ENCODE data around the gene DEDD2.
A peak's percentile ranks its signal among the peaks of the same experiment; 100 is the strongest.

DEDD2 gene

GRCh38 chr19:42248270-42249148 is 31.0 kb upstream of the DEDD2 start:
- DNase-seq, result no peak

- DNase-seq, result no peak
These were observed 30.2 kb upstream of the DEDD2 start for GRCh38 chr19:42247640-42248199.

GRCh38 chr19:42246922-42247639 is 29.6 kb upstream of the DEDD2 start:
- DNase-seq, result no peak

GRCh38 chr19:42246143-42246921 is 28.9 kb upstream of the DEDD2 start:
- DNase-seq, result peak; percentile 45

- DNase-seq, result no peak
These were observed 27.8 kb upstream of the DEDD2 start for GRCh38 chr19:42245231-42245630.

GRCh38 chr19:42244347-42245220 is 27.1 kb upstream of the DEDD2 start:
- DNase-seq, result peak; percentile 94

GRCh38 chr19:42242512-42243409 is 25.3 kb upstream of the DEDD2 start, which contains the start of gene GSK3A:
TSS of gene GSK3A (minus strand) at chr19:42242602. CDS start at chr19:42242465, 137 bp downstream.
- peak; percentile 99 for DNase-seq

GRCh38 chr19:42242069-42242511 is 24.6 kb upstream of the DEDD2 start:
- no peak for DNase-seq

- DNase-seq, result no peak
These were observed 23.8 kb upstream of the DEDD2 start for GRCh38 chr19:42241279-42241678.

GRCh38 chr19:42239544-42240220 is 22.2 kb upstream of the DEDD2 start:
- no peak for DNase-seq

- no peak for DNase-seq
These were observed 17.7 kb upstream of the DEDD2 start for GRCh38 chr19:42235181-42235580.

- no peak for DNase-seq
These were observed 16.9 kb upstream of the DEDD2 start for GRCh38 chr19:42234364-42234763.

- DNase-seq, result no peak
These were observed 16.3 kb upstream of the DEDD2 start for GRCh38 chr19:42233678-42234292.

GRCh38 chr19:42233106-42233505 is 15.6 kb upstream of the DEDD2 start:
- DNase-seq, result no peak

GRCh38 chr19:42232435-42232834 is 15.0 kb upstream of the DEDD2 start:
- DNase-seq, result no peak

GRCh38 chr19:42230571-42230970 is 13.1 kb upstream of the DEDD2 start:
- no peak for DNase-seq

- no peak for DNase-seq
These were observed 12.4 kb upstream of the DEDD2 start for GRCh38 chr19:42229855-42230351.

- no peak for DNase-seq
These were observed 11.9 kb upstream of the DEDD2 start for GRCh38 chr19:42229301-42229854.

- no peak for DNase-seq
These were observed 11.2 kb upstream of the DEDD2 start for GRCh38 chr19:42228641-42229040.
